GM18499 (cell line): ENCODE data around the gene SPSB4.

Experiments
- ATAC-seq: cut with Tn5 transposase; IDR thresholded peaks from one replicate; pipeline ENCODE4 v1.9.1; 2021; ENCODE audit warnings: moderate number of reproducible peaks; ENCODE audit not compliant: insufficient read depth, unreplicated experiment

The SPSB4 gene

GRCh38 chr3:141052201-141053069 is 1.3 kb downstream of the SPSB4 start:
- no peak for ATAC-seq

- ATAC-seq, result no peak
These were observed 4.0 kb downstream of the SPSB4 start for GRCh38 chr3:141055136-141055535.

GRCh38 chr3:141055536-141056445 is 4.6 kb downstream of the SPSB4 start:
- ATAC-seq, result no peak

- ATAC-seq, result no peak
These were observed 5.6 kb downstream of the SPSB4 start for GRCh38 chr3:141056751-141057171.

GRCh38 chr3:141057436-141057835 is 6.3 kb downstream of the SPSB4 start:
- no peak for ATAC-seq

GRCh38 chr3:141057946-141058800 is 7.0 kb downstream of the SPSB4 start:
- ATAC-seq, result no peak

- no peak for ATAC-seq
These were observed 7.8 kb downstream of the SPSB4 start for GRCh38 chr3:141058996-141059395.

- no peak for ATAC-seq
These were observed 8.7 kb downstream of the SPSB4 start for GRCh38 chr3:141059816-141060215.

- ATAC-seq, result no peak
These were observed 9.2 kb downstream of the SPSB4 start for GRCh38 chr3:141060327-141060726.

GRCh38 chr3:141063831-141064230 is 12.7 kb downstream of the SPSB4 start:
- no peak for ATAC-seq

GRCh38 chr3:141064255-141064926 is 13.2 kb downstream of the SPSB4 start:
- ATAC-seq, result no peak

- ATAC-seq, result no peak
These were observed 14.1 kb downstream of the SPSB4 start for GRCh38 chr3:141065258-141065657.

GRCh38 chr3:141065841-141066805 is 15.0 kb downstream of the SPSB4 start:
- no peak for ATAC-seq

GRCh38 chr3:141067206-141067974 is 16.2 kb downstream of the SPSB4 start:
- ATAC-seq, result no peak

GRCh38 chr3:141070229-141070628 is 19.1 kb downstream of the SPSB4 start:
- ATAC-seq, result no peak

GRCh38 chr3:141070727-141071357 is 19.7 kb downstream of the SPSB4 start:
- no peak for ATAC-seq

- ATAC-seq, result no peak
These were observed 20.6 kb downstream of the SPSB4 start for GRCh38 chr3:141071681-141072260.
